HG03521 (cell line): ENCODE results near the gene ZDHHC18.
"Not testable (repeated sequence)": the region's sequence is repeated elsewhere in the genome, so short reads cannot be mapped to it uniquely, and the experiment has no call there.

Source experiments
- ATAC-seq: cut with Tn5 transposase; IDR thresholded peaks from one replicate; pipeline ENCODE4 v1.9.1; 2021; ENCODE audit warnings: mild to moderate bottlenecking, moderate library complexity; ENCODE audit not compliant: unreplicated experiment

ZDHHC18 gene

DNA sequence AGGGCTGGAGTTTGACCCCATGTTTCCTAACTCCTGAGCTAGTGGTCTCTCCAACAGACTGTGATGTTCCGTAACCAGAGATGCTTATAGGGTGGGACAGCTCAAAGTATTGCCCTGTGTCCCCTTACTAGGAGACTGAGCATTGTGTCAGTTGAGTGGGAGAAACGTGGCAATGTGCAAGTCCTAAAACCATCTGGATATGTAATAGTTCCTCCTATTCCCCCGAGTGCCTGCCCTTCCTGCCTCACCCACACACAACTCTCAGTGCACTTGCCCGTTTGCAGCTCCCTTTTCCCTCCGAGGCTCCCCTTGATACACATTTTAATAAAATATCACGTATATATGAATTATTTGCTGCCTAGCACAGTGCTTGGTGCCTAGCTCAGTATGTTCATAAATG, 35.3 kb upstream of the ZDHHC18 start:
- no peak for ATAC-seq

DNA sequence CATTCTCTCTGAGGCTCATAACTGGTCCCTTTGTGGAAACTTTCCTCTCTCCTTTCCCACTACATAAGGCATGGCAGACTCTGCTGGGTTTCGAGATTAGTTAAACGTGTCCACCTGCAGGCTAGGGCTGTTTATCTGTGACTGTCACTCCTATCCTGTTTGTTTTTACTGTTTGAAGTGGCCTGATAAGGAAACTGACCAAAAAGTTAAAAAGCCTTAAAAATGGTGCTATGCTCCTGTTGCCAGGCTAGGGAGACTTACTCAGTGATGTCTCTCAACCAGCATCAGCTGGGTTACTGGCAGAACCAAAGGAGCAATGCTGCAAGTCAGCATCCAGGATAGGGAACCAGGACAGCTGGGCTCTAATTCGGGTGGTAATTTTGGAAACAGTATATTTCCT, 34.9 kb upstream of the ZDHHC18 start:
- ATAC-seq = no peak

DNA sequence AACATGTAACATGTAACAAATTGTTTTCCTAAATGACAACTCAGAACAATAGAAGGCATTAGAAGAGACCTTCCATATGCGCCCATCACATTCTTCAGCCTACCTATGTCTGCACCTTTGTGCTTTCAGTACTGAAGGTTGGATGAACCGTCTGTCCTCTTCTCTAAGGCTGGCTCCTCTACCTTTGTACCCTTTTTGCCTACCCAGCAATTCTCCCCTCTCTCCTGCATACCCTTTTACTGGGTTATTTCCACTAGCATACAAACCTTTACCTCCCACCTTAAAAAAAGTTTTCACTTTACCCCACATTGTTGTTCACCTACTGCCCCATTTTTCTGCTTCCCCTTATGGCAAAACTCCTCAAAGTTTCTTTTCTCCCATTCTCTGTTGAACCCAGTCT, 33.6 kb upstream of the ZDHHC18 start:
- no peak for ATAC-seq

DNA sequence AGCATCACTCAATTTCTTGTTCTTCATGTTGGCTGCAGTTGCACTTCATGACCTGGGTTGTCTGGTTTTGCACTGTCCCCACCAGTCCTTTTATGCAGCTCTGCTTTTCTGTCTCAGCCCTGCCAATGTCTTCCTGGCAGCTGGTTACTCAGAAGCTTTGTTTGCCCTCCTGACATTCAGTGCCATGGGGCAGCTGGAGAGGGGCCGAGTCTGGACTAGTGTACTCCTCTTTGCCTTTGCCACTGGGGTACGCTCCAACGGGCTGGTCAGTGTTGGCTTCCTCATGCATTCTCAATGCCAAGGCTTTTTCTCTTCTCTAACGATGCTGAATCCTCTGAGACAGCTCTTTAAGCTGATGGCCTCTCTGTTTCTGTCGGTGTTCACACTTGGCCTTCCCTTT, 32.1 kb upstream of the ZDHHC18 start:
- no peak for ATAC-seq

DNA sequence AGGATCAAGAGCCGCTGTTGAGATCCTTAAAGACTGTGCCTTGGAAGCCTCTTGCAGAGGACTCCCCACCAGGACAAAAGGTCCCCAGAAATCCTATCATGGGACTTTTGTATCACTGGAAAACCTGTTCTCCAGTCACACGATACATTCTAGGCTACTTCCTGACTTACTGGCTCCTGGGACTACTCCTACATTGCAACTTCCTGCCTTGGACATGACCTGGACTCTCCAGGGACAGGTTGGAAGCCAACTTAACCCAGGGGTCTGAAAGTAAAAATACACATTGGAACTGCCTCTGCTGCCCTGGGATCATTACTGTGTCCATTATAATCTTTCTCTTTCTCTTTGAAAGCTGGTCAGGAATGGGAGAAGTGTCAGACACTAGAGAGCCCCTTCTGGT, 28.9 kb upstream of the ZDHHC18 start:
- ATAC-seq = no peak

DNA sequence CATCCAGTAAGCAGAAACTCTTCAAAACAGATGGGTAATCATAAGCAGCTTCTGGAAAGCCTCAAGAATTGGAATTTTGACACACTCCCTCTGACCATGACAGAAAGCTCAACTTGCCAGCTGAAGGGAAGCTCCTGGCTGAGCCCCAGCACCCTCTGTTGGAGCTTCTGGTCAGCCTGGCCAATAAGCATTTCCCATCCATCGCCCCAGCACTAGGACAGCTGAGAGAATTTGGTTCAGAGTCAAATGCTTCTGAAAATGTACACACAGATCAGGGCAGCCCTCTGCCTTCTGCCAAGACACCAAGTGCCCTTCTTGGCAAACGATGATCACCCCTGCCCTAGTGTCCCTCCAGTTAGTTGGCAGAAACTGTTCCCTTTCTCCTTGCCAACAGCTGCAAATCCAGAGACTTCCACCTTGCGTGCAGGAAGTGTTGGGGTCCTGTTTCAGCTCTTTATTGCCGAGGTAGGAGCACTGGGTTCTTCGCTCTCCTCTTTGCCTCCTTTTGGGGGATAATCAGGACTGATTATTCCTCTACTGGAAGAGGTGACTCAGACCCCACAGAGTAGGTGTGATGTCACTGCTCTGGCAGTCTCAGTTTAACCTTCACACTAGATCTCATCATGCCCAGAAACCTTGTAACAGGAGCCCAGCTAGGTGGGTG, 26.9 kb upstream of the ZDHHC18 start:
- ATAC-seq = no peak

DNA sequence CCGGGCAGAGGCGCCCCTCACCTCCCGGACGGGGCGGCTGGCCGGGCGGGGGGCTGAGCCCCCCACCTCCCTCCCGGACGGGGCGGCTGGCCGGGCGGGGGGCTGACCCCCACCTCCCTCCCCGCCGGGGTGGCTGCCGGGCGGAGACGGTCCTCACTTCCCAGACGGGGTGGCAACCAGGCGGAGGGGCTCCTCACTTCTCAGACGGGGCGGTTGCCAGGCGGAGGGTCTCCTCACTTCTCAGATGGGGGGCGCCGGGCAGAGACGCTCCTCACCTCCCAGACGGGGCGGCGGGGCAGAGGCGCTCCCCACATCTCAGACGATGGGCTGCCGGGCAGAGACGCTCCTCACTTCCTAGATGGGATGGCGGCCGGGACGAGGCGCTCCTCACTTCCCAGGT, 22.6 kb upstream of the ZDHHC18 start:
- not testable (repeated sequence) for ATAC-seq

DNA sequence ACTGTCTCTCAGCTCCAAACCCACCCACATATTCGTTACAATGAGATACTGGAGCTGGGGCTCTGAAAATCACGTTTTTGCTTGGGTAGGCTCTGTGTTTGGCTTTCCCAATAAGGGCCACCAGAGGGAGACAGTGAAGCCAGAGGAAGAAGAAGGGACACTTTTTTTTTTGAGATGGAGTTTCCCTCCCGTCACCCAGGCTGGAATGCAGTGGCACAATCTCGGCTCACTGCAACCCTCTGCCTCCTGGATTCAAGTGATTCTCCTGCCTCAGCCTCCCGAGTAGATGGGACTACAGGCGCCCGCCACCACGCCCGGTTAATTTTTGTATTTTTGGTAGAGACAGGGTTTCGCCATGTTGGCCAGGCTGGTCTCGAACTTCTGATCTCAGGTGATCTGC, 16.4 kb upstream of the ZDHHC18 start:
- not testable (repeated sequence) for ATAC-seq

DNA sequence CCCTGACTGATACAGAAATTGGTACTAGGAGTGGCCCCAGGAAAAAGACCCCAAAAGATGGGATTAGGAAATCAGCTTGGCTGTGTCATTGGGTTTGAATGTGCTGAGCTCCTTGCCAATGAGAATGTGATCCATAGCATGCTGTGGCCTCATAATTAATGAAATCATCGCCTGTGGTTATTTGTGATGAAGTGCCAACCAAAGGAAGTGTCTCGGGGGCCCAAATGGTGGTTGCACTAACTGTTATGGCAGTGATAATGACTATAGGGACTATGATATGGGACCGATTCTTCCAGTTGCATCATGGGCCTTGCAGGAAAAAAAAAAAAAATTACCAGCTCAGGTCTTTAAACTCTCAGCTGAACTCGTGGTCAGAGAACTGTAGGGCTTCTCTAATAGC, 15.4 kb upstream of the ZDHHC18 start:
- no peak for ATAC-seq

DNA sequence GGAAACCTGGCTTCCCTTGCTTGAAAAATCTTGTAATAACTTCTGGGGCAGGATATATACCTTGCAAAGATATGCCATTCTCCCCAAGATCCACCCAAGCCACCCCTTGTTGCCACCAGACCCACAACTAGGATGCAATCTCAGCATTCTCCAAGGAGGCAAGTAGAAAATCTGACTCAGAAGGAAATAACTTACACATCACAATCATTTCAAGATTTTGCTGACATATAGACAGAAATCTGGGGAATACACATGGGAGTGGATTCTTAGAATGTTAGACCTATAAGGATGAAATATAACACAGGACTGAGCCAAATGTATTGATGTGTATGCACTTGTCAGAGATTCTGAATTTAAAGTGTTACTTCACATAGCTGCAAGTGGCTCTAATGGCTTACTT, 14.8 kb upstream of the ZDHHC18 start:
- no peak for ATAC-seq

DNA sequence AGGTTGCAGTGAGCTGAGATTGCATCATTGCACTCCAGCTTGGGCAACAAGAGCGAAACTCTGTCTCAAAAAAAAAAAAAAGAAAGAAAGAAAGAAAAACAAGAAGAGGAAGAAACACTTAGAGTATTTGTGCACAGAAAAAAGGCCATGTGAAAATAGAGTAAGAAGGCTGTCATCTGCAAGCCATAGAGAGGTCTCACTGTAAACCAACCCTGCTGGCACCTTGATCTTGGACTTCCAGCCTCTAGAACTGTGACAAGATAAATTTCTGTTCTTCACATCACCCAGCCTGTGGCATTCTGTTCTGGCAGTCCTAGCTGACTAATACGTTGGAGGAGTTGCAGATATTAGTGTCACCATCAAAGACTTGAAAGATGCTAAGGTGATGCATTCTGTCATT, 12.1 kb upstream of the ZDHHC18 start:
- no peak for ATAC-seq

DNA sequence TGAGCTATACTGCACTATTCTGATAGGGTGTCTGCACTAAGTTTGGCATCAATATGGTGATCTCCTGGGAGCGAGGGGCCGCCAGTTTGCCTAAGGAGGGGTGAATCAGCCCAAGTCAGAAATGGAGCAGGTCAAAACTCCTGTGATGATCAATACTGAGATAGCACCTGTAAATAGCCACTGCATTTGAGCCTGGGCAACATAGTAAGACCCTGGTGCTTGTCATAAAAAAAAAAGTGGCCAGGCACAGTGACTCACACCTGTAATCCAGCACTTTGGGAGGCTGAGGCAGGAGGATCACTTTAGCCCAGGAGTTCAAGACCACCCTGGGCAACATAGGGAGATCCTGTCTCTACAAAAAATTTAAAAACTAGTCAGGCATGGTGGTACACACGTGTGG, 11.6 kb upstream of the ZDHHC18 start:
- ATAC-seq = no peak

DNA sequence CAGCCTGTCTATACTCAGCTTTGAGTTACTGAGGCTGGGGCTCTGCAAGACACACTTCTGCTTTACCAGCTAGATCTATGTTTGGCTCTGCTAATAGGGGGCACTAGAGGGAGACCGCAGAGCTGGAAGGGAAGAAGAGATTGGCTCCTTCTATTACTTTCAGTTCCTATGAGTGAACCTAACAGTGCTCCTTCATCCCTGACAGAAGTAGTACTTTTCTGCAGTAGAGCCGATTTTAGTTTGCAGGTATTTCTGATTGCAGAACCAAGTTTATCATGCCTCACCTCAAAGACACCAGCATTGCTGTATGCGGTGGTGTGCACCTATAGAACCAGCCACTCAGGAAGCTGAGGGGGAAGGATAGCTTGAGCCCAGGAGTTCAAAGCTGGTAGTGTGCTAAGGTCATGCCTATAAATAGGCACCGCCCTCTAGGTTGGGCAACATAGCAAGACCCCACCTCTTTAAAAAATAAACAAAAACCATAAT, 5.7 kb upstream of the ZDHHC18 start:
- ATAC-seq = no peak

DNA sequence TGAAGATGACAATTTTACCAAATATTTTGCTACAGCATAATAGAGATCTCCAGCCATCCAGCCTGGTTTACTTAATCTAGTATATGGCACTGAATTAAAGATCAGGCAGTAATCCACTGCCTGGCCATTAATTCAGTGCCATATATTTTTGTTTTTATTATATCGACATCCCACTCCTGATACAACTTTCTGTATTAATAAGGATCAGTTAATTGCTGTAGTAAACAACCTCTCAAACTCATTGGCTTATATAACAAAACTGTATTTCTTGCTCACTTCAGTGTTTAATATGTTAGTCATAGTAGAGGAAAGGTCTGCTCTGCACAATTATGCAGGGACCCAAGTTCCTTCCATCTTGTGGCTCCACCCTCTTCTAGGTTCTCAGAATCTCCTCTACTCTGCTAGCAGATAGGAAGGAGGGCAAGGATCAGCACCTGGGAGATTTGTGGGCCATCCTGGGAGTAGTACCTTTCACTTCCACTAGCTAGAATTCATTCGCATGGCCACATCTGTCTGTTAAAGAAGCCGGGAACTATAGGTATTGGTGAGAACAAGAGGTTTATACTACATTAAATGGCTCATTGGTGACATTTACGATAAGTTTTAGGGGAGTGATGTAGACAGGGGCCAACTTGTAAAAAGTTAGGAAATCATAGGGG, 3.6 kb upstream of the ZDHHC18 start:
- ATAC-seq = no peak

DNA sequence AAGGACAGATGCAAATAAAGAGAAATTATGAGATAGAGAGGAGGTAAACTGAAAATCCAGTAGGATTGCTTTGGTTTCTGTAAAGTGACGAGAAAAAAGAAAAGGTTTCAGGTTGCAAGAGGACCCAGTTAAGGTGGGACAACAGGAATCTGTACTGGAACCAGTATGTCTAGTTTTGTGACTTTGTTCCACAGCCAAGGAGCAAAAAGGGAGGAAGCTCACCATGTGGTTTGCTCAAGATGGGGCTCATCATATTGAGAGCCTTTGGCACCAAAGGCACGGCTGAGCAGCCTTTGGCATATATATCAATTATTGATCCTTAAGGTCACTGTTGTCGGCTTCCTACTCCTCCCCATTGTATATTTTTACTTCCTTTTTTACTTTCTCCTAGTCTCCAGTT, 1.8 kb upstream of the ZDHHC18 start:
- no peak for ATAC-seq

DNA sequence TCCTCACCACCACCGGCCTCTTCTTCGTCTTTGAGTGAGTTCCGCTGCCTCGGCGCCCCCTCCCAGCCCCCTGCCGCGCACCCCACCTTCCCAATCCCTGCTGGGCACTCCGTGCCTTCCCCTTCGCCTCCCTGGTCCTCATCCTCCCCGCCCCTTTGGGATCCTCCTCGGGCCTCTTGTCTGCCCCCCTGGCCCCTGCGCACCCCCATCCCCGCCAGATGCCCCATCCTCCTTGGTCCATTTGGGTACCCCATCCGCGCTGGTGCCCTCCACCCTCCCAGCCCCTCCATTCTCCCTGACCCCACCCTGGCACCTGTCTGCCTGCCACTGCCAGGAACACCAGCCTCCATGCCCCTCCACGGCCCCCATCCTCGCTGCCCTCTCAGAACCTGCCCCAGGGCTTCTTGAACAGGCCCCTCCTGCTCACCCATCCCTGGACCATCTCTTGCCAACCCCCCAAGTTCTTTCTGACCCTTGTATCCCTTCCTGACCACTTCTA, 667 bp downstream of the ZDHHC18 start:
- ATAC-seq = no peak

DNA sequence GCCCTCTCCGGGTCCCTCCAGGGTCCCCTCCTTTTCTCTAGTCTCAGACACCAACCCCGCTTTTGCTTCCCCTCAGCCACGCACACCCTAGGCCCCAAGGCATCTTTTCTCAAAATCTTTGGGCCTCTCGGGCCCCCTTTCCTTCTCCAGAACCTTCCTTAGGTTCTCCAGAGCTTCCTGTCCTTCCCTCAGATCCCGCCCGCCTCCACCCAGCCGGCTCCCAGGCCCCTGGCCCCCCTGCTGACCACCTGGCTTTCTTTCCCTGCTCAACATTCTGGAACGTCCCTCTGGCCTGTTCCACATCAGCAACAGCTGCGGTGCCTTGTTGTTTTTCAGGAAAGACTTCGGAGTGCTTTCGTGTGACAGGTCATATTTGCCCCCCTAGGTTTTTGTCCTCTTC, 1.2 kb downstream of the ZDHHC18 start:
- no peak for ATAC-seq

DNA sequence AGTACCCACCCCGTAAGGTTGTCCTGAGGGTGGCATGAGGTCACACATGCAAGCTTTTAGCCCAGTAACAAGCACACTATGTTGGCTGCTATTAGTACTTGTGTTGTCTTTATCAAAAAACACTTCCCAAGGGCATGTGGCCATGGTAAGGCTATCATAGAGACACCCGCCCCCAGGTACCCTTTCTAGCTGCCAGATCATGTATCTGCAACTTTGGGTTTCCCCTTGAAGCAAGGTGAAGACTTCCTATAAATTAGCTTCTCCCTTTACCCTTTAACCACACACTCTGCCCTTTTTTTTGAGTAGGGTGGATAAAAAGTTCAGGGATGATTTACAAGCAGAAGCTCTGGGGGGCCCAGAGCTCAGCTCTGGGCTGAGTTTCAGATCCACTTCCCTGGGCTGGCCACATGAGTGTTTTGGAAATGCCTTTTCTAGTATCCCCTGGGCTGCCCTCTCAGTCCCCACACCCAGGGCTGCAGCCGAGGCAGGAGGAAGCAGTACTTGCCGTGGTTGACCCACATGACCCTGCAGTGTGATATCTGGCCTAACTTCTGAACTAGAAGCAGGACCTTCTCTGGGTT, 2.0 kb downstream of the ZDHHC18 start:
- ATAC-seq = no peak

DNA sequence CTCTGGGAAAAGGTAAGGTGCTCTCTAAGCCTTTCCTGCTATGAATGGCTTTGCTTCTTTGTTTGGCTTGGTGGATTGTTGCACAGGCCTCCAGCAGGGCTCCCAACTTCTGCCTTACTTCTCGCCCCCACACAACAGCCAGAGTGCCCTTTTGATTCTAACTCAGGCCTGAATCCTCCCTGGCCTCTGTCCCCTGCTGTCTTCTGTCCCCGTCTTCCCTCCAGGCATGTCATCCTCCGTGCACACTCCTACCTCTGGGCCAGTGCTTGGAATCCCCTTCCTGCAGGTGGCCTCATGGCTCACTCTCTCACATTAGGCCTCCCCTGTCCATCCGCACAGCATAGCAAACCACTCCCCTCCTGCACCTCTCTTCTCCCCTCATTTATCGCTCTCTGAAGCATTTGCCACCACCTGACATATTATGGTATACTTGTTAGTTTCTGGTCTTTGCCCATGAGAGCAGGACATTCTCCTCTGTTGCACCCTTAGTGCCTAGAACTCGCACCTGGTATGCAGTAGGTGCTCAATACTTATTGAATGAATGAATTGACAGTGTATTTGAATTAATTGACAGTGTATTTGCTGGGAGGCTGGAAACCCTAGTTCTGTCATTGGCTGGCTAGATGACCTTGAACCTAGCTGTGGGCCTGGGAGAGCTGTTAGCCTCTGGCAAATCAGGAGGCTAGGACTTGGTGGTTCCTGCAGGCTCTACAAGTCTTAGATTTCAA, 2.9 kb downstream of the ZDHHC18 start:
- ATAC-seq = no peak

DNA sequence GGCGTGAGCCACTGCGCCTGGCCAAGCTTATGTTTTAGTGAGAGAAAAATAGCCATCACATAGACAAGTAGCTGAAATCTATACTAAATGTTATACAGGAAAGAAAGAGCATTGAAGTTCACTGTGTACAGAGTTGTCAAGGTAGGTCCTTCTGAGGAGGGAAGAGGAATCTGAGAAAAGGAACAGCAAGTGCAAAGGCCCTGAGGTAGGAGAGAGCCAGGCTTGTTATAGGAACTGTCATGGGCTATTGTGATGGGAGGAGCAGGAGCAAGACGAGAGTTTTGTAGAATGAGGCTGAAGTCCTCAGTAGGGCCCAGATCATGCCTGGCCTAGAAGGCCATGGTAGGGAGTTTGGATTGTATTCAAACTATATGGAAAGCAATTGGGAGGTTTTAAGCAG, 4.6 kb downstream of the ZDHHC18 start:
- ATAC-seq = no peak

DNA sequence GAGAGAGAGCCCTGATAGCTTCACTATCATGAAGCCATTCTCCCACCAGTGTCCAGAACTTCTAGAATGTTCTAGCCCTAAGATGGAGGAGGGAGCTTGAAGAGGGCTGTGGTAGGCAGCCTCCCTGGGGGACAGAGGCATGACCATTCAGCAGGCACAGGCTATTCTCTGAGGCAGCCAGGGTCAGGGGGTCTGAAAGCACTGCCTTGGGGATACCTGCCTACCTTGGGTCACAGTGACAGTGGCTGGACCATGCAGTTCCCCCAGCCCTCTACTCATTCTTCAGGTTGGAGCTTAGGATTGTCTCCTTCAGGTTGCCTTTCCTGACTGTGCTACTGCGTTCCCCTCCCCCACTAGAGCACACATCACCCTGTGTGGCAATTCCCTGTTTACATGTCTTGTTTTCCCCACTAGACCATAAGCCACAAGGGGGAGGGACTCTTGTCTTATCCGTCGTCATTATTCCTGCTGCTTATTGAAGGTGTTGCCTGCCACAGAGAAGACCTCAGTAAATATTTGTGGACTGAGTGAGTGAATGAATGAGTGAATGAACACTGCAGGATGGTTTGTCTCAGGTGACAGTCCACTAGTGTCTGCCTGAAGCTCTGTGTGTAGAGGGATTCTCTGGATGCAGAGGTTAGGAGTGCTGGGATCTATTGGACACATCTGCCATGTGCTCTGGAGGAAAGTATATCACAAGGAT, 5.2 kb downstream of the ZDHHC18 start:
- ATAC-seq = no peak
